ENCODE data around the gene CEP295NL. TPM values are rescaled to one million over a fixed set of nuclear protein-coding genes. Genes with fewer than 3 reads are reported as not detected.

Gene CEP295NL
- total RNA-seq, 1 donor from 2014 or later = 0.55 TPM

DNA sequence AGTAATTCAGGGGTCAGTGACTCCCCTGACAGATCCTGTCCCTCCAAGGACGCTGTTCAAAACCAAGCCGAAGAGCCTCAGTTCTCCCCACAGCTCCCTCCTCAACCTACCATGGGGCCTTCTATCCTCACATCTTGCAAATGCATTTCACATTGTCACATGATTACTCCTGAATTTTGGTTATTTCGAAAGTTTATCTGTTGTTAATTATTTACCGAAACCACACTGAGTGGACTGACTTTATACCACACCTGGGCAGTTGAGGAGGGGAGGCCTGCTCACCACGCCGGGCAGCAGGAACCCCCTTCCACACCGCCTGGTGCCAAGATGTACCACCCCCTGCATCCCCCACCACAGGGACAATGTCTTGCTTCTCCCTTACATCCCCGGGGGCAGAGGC lies 17.5 kb upstream of the CEP295NL start:
- H3K36me3 ChIP-seq = no peaks in the 10 kb centered on the region
- intact Hi-C loops (cut with micrococcal nuclease) = loop anchor here (10.0 kb wide), 1 partner anchor 56 kb away; no protein-coding TSS in a partner anchor
- TF ChIP-seq, protein P1, sequence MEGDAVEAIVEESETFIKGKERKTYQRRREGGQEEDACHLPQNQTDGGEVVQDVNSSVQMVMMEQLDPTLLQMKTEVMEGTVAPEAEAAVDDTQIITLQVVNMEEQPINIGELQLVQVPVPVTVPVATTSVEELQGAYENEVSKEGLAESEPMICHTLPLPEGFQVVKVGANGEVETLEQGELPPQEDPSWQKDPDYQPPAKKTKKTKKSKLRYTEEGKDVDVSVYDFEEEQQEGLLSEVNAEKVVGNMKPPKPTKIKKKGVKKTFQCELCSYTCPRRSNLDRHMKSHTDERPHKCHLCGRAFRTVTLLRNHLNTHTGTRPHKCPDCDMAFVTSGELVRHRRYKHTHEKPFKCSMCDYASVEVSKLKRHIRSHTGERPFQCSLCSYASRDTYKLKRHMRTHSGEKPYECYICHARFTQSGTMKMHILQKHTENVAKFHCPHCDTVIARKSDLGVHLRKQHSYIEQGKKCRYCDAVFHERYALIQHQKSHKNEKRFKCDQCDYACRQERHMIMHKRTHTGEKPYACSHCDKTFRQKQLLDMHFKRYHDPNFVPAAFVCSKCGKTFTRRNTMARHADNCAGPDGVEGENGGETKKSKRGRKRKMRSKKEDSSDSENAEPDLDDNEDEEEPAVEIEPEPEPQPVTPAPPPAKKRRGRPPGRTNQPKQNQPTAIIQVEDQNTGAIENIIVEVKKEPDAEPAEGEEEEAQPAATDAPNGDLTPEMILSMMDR (IDR thresholded peaks at IDR 0.05; ENCODE audit: borderline replicate concordance) = no peak
- no peak for DNase-seq
- H3K9me3 ChIP-seq (replicated peaks) = no peaks in the 10 kb centered on the region
- no peak overlapping the region for H3K4me3 ChIP-seq
- peaks cover 94% of the 10 kb centered on the region for H3K4me1 ChIP-seq
- H3K27ac ChIP-seq (replicated peaks) = peak overlapping the region; percentile 96
- no peaks in the 10 kb centered on the region for H3K27me3 ChIP-seq (ENCODE audit: low read depth)

DNA sequence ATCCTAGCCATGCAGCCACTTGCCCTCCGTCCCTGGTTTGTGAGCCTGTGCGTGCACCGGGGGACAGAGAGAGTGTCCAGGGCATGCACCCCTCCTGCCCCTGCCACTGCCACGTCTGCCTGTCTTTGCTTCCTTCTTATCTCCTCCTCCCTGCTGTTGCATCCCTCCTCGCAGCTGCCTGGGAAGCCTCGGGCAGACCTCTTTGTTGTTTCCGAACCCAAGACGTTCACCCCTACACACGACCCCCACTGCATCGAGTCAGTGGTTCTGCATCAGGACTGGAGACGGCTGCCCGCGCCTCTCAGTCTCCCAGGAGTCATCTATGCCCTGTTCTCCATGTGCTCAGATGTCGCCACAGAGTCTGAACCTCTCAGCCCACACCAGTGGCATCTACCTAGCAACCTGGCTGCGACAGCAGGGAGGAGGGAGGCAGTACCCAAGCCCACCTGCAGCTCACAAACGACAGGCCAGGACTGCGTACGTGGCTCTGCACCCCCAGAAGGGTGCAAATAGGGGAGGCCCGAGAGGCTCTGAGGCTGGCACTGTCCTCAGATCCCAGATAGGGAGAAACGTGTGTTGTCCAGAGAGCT lies 17.0 kb upstream of the CEP295NL start:
- H3K4me1 ChIP-seq = peaks cover 97% of the 10 kb centered on the region
- no peaks in the 10 kb centered on the region for H3K9me3 ChIP-seq (replicated peaks)
- no peaks in the 10 kb centered on the region for H3K27me3 ChIP-seq (ENCODE audit: low read depth)
- H3K36me3 ChIP-seq = no peaks in the 10 kb centered on the region
- no peak overlapping the region for H3K4me3 ChIP-seq
- TF ChIP-seq, protein P1 (IDR thresholded peaks at IDR 0.05; ENCODE audit: borderline replicate concordance) = no peak
- intact Hi-C loops (cut with micrococcal nuclease) = loop anchor here (10.0 kb wide), 1 partner anchor 55 kb away; no protein-coding TSS in a partner anchor
- peak overlapping the region; percentile 96 for H3K27ac ChIP-seq (replicated peaks)
- DNase-seq = no peak

DNA sequence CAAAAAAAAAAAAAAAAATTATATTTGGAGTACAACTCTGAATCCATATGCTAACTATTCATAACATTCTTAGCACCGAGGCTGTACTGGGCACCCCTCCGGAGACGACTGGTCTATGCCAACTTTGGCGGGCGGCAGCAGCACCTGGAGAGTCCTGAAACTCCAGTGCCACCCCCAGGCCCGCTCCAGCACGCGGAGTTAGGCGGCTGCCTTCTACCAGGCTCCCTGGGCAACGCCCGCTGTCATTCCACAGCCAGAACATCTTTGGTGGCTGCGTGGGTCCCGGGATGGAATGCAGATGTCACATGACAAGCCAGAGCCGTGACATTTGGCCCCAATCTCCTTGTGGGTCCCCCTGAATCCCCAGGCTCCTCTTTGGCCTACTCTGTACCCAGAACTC lies 16.0 kb upstream of the CEP295NL start:
- Histone ChIP-seq H3K27me3 (ENCODE audit: low read depth) (no peaks in the 10 kb centered on the region), H3K4me3 (no peak overlapping the region), H3K27ac (replicated peaks) (peak overlapping the region; percentile 37), H3K4me1 (peaks cover 89% of the 10 kb centered on the region), H3K9me3 (replicated peaks) (no peaks in the 10 kb centered on the region), H3K36me3 (no peaks in the 10 kb centered on the region)
- intact Hi-C loops (cut with micrococcal nuclease) = no loop called here
- TF ChIP-seq, protein P1 (IDR thresholded peaks at IDR 0.05; ENCODE audit: borderline replicate concordance) = no peak
- no peak for DNase-seq

DNA sequence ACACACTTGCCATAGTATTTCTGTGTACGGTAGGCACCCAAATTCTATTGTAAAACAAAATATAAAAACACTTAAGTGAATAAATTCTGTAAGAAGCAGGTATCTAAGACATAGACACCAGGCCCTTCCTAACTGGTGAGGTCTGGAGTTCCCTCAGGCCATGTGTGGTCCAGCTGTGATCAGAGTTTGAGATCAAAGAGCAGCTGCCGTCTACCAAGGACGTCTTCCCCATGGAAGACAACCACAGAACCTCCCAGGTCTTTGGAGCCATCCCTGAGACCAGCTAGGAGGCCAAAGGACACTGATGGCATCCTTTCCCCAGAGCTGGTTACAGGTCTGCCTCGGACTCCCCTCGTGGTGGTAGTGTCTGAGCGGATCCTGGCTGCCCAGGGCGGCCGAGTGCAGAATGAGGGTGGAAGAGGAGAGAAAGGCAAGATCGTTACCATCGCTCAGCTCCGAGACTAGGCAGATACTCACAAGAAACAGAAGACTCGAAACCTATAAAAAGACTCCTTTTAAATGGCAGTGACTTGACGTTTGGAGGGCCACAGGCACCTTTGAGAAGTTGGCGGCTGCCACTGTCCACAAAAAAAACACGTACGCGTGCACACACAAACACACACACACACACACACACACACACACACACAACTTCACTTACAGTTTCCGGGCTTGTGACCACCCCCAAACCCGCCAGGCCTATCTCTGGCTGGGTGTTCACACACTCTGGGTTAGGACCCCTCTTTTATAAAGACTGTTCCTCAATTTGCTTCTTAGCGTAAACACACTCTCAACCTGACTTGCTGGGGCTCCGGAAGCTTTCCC lies 14.7 kb upstream of the CEP295NL start:
- H3K4me1 ChIP-seq = peaks cover 89% of the 10 kb centered on the region
- TF ChIP-seq, protein P1 (IDR thresholded peaks at IDR 0.05; ENCODE audit: borderline replicate concordance) = no peak
- H3K4me3 ChIP-seq = no peak overlapping the region

DNA sequence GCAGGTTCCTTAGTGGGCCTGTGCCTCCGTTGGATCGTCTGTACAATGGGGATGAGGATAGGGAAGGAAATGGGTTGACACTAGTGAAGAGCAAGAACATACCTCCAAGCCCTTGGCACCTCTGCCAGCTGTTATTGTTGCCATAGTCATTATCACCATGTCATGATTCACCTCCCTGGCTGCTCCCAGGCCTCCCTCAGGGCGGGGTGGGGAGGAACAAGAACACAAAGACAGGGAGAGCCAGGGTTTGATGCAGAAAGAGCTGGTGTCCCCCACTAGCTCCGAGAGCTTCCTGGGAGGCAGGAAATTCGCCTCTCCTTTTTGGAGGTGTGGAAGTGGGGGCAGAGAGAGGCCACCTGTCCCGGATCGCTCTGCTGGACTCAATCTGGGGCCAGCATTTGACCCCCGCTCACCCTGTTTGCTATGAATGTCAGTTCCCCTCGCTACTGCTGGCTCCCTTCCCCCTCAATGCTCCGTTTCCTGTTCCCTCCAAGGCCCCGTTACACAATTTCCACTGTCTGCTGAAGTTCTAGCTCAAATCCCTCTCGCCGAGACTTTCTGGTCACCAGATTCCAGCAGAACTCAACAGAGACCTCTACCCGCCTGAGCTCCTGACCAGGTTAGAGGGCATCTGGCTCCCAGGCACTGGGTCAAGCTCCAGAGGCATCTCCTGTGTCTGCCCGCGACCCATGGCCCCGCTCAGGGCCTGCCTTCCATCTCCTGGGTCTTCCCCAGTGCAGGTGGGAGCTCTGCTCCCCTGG lies 13.1 kb upstream of the CEP295NL start:
- intact Hi-C loops (cut with micrococcal nuclease) = no loop called here
- peak; percentile 57 for DNase-seq
- no peaks in the 10 kb centered on the region for H3K36me3 ChIP-seq
- H3K27ac ChIP-seq (replicated peaks) = peak overlapping the region; percentile 86
- peak overlapping the region; percentile 25 for H3K4me3 ChIP-seq
- H3K9me3 ChIP-seq (replicated peaks) = no peaks in the 10 kb centered on the region
- peaks cover 89% of the 10 kb centered on the region for H3K4me1 ChIP-seq
- TF ChIP-seq, protein P1 (IDR thresholded peaks at IDR 0.05; ENCODE audit: borderline replicate concordance) = no peak
- H3K27me3 ChIP-seq (ENCODE audit: low read depth) = no peaks in the 10 kb centered on the region

More for the DNA sequence above, 14.7 kb upstream of the CEP295NL start:
- no peak for DNase-seq
- Histone ChIP-seq H3K36me3 (no peaks in the 10 kb centered on the region), H3K27ac (replicated peaks) (no peak overlapping the region), H3K27me3 (ENCODE audit: low read depth) (no peaks in the 10 kb centered on the region), H3K9me3 (replicated peaks) (no peaks in the 10 kb centered on the region)
- intact Hi-C loops (cut with micrococcal nuclease) = no loop called here

All from left ventricle myocardium inferior (tissue), 1 donor.